GM23338 (cell line): ENCODE results near the gene PLIN4. TPM values are rescaled to one million over a fixed set of nuclear protein-coding genes. Genes with fewer than 3 reads are reported as not detected.

Experiments
- ATAC-seq: fragments of 200-7000 bp; cut with Tn5 transposase; 3 replicates; pipeline ENCODE4 v1.9.1; 2020
- DNase-seq: peaks from one replicate; pipeline ENCODE4 v3.0.0-alpha.2; 2015; ENCODE audit warnings: low spot score
- H2AFZ ChIP-seq: fragments of 200-600 bp; sonication (generic); 2 replicates; pipeline ENCODE4 v1.8.0; 2016; ENCODE audit warnings: antibody characterized with exemption, mild to moderate bottlenecking, moderate library complexity
- H3F3A ChIP-seq: fragments of 200-600 bp; sonication (generic); replicated peaks from 2 replicates; pipeline ENCODE4 v1.8.0; 2017; ENCODE audit warnings: antibody characterized with exemption, mixed run types, low read depth
- H3K27ac ChIP-seq: fragments of 200-600 bp; sonication (generic); 2 replicates; pipeline ENCODE4 v1.6.1; 2016; ENCODE audit warnings: low read depth
- H3K27me3 ChIP-seq: fragments of 200-600 bp; sonication (generic); 2 replicates; pipeline ENCODE4 v1.8.0; 2016; ENCODE audit warnings: mild to moderate bottlenecking, mixed run types, moderate library complexity; ENCODE audit not compliant: insufficient read depth
- H3K36me3 ChIP-seq: fragments of 200-600 bp; sonication (generic); 2 replicates; pipeline ENCODE4 v1.8.0; 2016; ENCODE audit warnings: mild to moderate bottlenecking; ENCODE audit not compliant: insufficient read depth
- H3K4me1 ChIP-seq: fragments of 200-600 bp; sonication (generic); 2 replicates; pipeline ENCODE4 v1.8.0; 2016; ENCODE audit warnings: mild to moderate bottlenecking, moderate library complexity; ENCODE audit not compliant: insufficient read depth
- H3K4me2 ChIP-seq: fragments of 200-600 bp; sonication (generic); 2 replicates; pipeline ENCODE4 v1.7.1; 2017; ENCODE audit warnings: mixed run types
- H3K4me3 ChIP-seq: fragments of 200-600 bp; sonication (generic); 2 replicates; pipeline ENCODE4 v1.6.1; 2016; ENCODE audit warnings: mixed run types
- H3K79me2 ChIP-seq: fragments of 200-600 bp; sonication (generic); replicated peaks from 2 replicates; pipeline ENCODE4 v1.8.0; 2017; ENCODE audit warnings: mild to moderate bottlenecking; ENCODE audit not compliant: insufficient read depth
- H3K9me2 ChIP-seq: fragments of 200-600 bp; sonication (generic); 2 replicates; pipeline ENCODE4 v1.8.0; 2017; ENCODE audit not compliant: insufficient read depth
- H4K20me1 ChIP-seq: fragments of 200-600 bp; sonication (generic); replicated peaks from 2 replicates; pipeline ENCODE4 v1.8.0; 2017; ENCODE audit warnings: mild to moderate bottlenecking; ENCODE audit not compliant: insufficient read depth
- H3K27ac Mint-ChIP-seq: 2 replicates; pipeline ENCODE4 v1.8.0; 2020; ENCODE audit warnings: inconsistent platforms, mild to moderate bottlenecking, moderate library complexity, mixed read lengths
- H3K27me3 Mint-ChIP-seq: 3 replicates; pipeline ENCODE4 v1.8.0; 2022; ENCODE audit warnings: low read depth, mild to moderate bottlenecking, moderate library complexity, mixed read lengths, inconsistent platforms; ENCODE audit not compliant: insufficient read depth, poor library complexity
- H3K36me3 Mint-ChIP-seq: 3 replicates; pipeline ENCODE4 v1.8.0; 2021; ENCODE audit warnings: low read depth, mild to moderate bottlenecking, inconsistent platforms, moderate library complexity, mixed read lengths
- H3K4me1 Mint-ChIP-seq: 3 replicates; pipeline ENCODE4 v1.8.0; 2020; ENCODE audit warnings: mild to moderate bottlenecking, inconsistent platforms, mixed read lengths
- H3K4me3 Mint-ChIP-seq: 3 replicates; pipeline ENCODE4 v1.8.0; 2021; ENCODE audit warnings: moderate library complexity, mild to moderate bottlenecking, inconsistent platforms, mixed read lengths
- H3K9me3 Mint-ChIP-seq: 3 replicates; pipeline ENCODE4 v1.8.0; 2020; ENCODE audit warnings: moderate library complexity, mild to moderate bottlenecking, inconsistent platforms, mixed read lengths
- CREB1 ChIP-seq: fragments of 250-450 bp; sonication (Bioruptor Pico); IDR thresholded peaks from 2 replicates; pipeline ENCODE4 v1.5.0; 2020; ENCODE audit warnings: low read depth, mild to moderate bottlenecking, moderate library complexity
- CTCF ChIP-seq, 2 experiments: fragments of 200-600 bp in 1 of 2; sonication (generic) in 1 of 2; conservative IDR thresholded peaks; 2 replicates each; pipeline versions ENCODE4 v1.5.1 to v1.6.1; 2016 to 2017; ENCODE audit warnings: antibody characterized with exemption in 2 of 2, low read depth in 2 of 2, mild to moderate bottlenecking in 2 of 2, moderate library complexity in 1 of 2
- EZH2 ChIP-seq: fragments of 200-600 bp; sonication (generic); IDR thresholded peaks from one replicate; pipeline ENCODE4 v1.8.0; 2017; ENCODE audit warnings: antibody characterized with exemption, mild to moderate bottlenecking, low read depth; ENCODE audit not compliant: unreplicated experiment
- EZH2phosphoT487 ChIP-seq: fragments of 200-600 bp; sonication (generic); IDR thresholded peaks from one replicate; pipeline ENCODE4 v1.8.1; 2018; ENCODE audit warnings: antibody characterized with exemption; ENCODE audit not compliant: unreplicated experiment
- JUNB ChIP-seq: IDR thresholded peaks from one replicate; pipeline ENCODE4 v1.6.1; 2016; ENCODE audit warnings: antibody characterized with exemption; ENCODE audit not compliant: unreplicated experiment
- NANOG ChIP-seq: IDR thresholded peaks from 2 replicates; pipeline ENCODE4 v1.6.1; 2016; ENCODE audit warnings: antibody characterized with exemption, borderline replicate concordance
- POLR2AphosphoS5 ChIP-seq: IDR thresholded peaks from 2 replicates; pipeline ENCODE4 v1.6.1; 2016; ENCODE audit warnings: antibody characterized with exemption, low read depth
- STAT1 ChIP-seq: IDR thresholded peaks from one replicate; pipeline ENCODE4 v1.6.1; 2016; ENCODE audit warnings: antibody characterized with exemption; ENCODE audit not compliant: unreplicated experiment
- ZNF331 ChIP-seq: fragments of 250-450 bp; sonication (Bioruptor Pico); IDR thresholded peaks from 2 replicates; pipeline ENCODE4 v1.5.0; 2020; ENCODE audit warnings: low read depth, mild to moderate bottlenecking, moderate library complexity
- ZNF462 ChIP-seq: fragments of 250-450 bp; sonication (Bioruptor Pico); IDR thresholded peaks from 2 replicates; pipeline ENCODE4 v1.5.0; 2020; ENCODE audit warnings: mild to moderate bottlenecking, moderate library complexity
- polyA plus RNA-seq: library from polyadenylated mRNA; unstranded; fragments of >200 nt; fragmentation: Nextera tagmentation; extraction: Ambion mirVana; gene quantifications from 2 replicates; pipeline ENCODE4 v1.2.1, GENCODE V29; 2016
- total RNA-seq: library from RNA; depleted of rRNA; stranded (reverse); fragments of >200 nt; shearing (Covaris generic); gene quantifications from 2 replicates; pipeline ENCODE4 v1.2.3, GENCODE V29; 2014
- TF ChIP-seq, protein P1 (sequence below): IDR thresholded peaks from one replicate; pipeline ENCODE4 v1.6.1; 2018; ENCODE audit warnings: antibody characterized with exemption; ENCODE audit not compliant: unreplicated experiment
- TF ChIP-seq, protein P2 (sequence below): IDR thresholded peaks from 2 replicates; pipeline ENCODE4 v1.6.1; 2016; ENCODE audit warnings: antibody characterized with exemption

PLIN4 gene
- total and polyA plus RNA-seq, 2 experiments from 2014 or later: 0.19 to 0.59 TPM

DNA sequence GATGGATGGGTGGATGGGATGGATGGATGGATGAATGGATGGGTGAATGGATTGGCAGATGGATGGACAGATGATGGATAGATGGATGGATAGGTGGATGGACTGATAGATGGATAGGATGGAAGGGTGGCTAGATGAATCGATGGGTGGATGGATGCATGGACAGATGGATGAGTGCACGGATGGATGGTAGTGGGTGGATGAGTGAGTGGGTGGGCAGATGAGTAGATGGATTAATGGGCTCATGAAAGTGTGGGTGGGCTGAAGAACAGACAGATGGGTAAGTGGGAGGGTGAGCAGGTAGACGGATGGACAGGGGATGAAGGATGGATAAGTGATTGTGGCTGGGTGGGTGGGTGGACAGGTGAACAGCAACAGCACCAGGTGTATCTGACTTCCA lies 35.5 kb upstream of the PLIN4 start:
- H4K20me1 ChIP-seq: peaks cover 11% of the 10 kb centered on the region
- H2AFZ ChIP-seq: no peak overlapping the region
- H3K27ac Mint-ChIP-seq: no peak overlapping the region
- H3K4me3 ChIP-seq: no peak overlapping the region
- peaks cover 7% of the 10 kb centered on the region; the same call in 2 of the 3 replicates for H3K4me1 Mint-ChIP-seq
- H3K36me3 ChIP-seq: peaks cover 4% of the 10 kb centered on the region
- H3K4me2 ChIP-seq: no peak overlapping the region
- TF ChIP-seq STAT1: no peak
- no peak for TF ChIP-seq NANOG
- no peak for TF ChIP-seq EZH2phosphoT487
- no peak for TF ChIP-seq JUNB
- TF ChIP-seq ZNF462 (CRISPR knock-in tag): no peak
- TF ChIP-seq POLR2AphosphoS5: no peak
- TF ChIP-seq ZNF331 (CRISPR knock-in tag): no peak
- no peak for TF ChIP-seq CTCF (conservative IDR thresholded peaks at IDR 0.05; ENCODE audit: low read depth in 2 of 2)
- no peak for TF ChIP-seq EZH2
- TF ChIP-seq CREB1 (CRISPR knock-in tag): no peak
- TF ChIP-seq, protein P1, sequence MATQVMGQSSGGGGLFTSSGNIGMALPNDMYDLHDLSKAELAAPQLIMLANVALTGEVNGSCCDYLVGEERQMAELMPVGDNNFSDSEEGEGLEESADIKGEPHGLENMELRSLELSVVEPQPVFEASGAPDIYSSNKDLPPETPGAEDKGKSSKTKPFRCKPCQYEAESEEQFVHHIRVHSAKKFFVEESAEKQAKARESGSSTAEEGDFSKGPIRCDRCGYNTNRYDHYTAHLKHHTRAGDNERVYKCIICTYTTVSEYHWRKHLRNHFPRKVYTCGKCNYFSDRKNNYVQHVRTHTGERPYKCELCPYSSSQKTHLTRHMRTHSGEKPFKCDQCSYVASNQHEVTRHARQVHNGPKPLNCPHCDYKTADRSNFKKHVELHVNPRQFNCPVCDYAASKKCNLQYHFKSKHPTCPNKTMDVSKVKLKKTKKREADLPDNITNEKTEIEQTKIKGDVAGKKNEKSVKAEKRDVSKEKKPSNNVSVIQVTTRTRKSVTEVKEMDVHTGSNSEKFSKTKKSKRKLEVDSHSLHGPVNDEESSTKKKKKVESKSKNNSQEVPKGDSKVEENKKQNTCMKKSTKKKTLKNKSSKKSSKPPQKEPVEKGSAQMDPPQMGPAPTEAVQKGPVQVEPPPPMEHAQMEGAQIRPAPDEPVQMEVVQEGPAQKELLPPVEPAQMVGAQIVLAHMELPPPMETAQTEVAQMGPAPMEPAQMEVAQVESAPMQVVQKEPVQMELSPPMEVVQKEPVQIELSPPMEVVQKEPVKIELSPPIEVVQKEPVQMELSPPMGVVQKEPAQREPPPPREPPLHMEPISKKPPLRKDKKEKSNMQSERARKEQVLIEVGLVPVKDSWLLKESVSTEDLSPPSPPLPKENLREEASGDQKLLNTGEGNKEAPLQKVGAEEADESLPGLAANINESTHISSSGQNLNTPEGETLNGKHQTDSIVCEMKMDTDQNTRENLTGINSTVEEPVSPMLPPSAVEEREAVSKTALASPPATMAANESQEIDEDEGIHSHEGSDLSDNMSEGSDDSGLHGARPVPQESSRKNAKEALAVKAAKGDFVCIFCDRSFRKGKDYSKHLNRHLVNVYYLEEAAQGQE: no peak
- TF ChIP-seq, protein P2, sequence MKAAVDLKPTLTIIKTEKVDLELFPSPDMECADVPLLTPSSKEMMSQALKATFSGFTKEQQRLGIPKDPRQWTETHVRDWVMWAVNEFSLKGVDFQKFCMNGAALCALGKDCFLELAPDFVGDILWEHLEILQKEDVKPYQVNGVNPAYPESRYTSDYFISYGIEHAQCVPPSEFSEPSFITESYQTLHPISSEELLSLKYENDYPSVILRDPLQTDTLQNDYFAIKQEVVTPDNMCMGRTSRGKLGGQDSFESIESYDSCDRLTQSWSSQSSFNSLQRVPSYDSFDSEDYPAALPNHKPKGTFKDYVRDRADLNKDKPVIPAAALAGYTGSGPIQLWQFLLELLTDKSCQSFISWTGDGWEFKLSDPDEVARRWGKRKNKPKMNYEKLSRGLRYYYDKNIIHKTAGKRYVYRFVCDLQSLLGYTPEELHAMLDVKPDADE: no peak
- H3K79me2 ChIP-seq: no peaks in the 10 kb centered on the region
- ATAC-seq: no peak
- H3K9me2 ChIP-seq: no peaks in the 10 kb centered on the region
- H3F3A ChIP-seq: peaks cover 9% of the 10 kb centered on the region; the same call in 1 of the 2 replicates
- no peaks in the 10 kb centered on the region for H3K9me3 Mint-ChIP-seq
- H3K27me3 ChIP-seq: no peaks in the 10 kb centered on the region
- no peak overlapping the region for H3K27ac ChIP-seq
- H3K36me3 Mint-ChIP-seq: peaks cover 53% of the 10 kb centered on the region
- H3K4me3 Mint-ChIP-seq: no peak overlapping the region
- H3K4me1 ChIP-seq: no peaks in the 10 kb centered on the region; the same call in 1 of the 2 replicates
- peaks cover 25% of the 10 kb centered on the region for H3K27me3 Mint-ChIP-seq
- no peak for DNase-seq
